NCI-H226 (cell line): Measurements from ENCODE around the gene TBC1D28.
"Not testable (repeated sequence)": the region's sequence is repeated elsewhere in the genome, so short reads cannot be mapped to it uniquely, and the experiment has no call there.

Experiments
- DNase-seq: peaks from one replicate; pipeline ENCODE4 v3.0.0-alpha.2; 2015

The TBC1D28 gene

GRCh38 chr17:18644291-18644690 is at the start of gene TBC1D28:
TSS of gene TBC1D28 (minus strand) at chr17:18644391. CDS start at chr17:18641352, 3,039 bp downstream.
- DNase-seq: not testable (repeated sequence)

- DNase-seq: not testable (repeated sequence)
Observed at GRCh38 chr17:18682668-18683067, 38.5 kb upstream of the TBC1D28 start.

GRCh38 chr17:18681767-18682571 is 37.8 kb upstream of the TBC1D28 start, which contains the start of gene FOXO3B:
TSS of gene FOXO3B (minus strand) at chr17:18682314. CDS start at chr17:18681651, 663 bp downstream.
- DNase-seq: peak; percentile 82

- DNase-seq: not testable (repeated sequence)
Observed at GRCh38 chr17:18677381-18677780, 33.2 kb upstream of the TBC1D28 start.

- not testable (repeated sequence) for DNase-seq
Observed at GRCh38 chr17:18676928-18677327, 32.7 kb upstream of the TBC1D28 start.

GRCh38 chr17:18672395-18673227 is 28.4 kb upstream of the TBC1D28 start:
- not testable (repeated sequence) for DNase-seq

GRCh38 chr17:18668625-18669024 is 24.4 kb upstream of the TBC1D28 start:
- DNase-seq: not testable (repeated sequence)

- not testable (repeated sequence) for DNase-seq
Observed at GRCh38 chr17:18667535-18667934, 23.3 kb upstream of the TBC1D28 start.

- not testable (repeated sequence) for DNase-seq
Observed at GRCh38 chr17:18666326-18666725, 22.1 kb upstream of the TBC1D28 start.

- not testable (repeated sequence) for DNase-seq
Observed at GRCh38 chr17:18661924-18662624, 17.9 kb upstream of the TBC1D28 start.

GRCh38 chr17:18650094-18650493 is 5.9 kb upstream of the TBC1D28 start:
- not testable (repeated sequence) for DNase-seq

GRCh38 chr17:18643124-18643523 is 1.1 kb downstream of the TBC1D28 start:
- DNase-seq: not testable (repeated sequence)

- not testable (repeated sequence) for DNase-seq
Observed at GRCh38 chr17:18638357-18638756, 5.8 kb downstream of the TBC1D28 start.

GRCh38 chr17:18636237-18636636 is 8.0 kb downstream of the TBC1D28 start:
- not testable (repeated sequence) for DNase-seq

GRCh38 chr17:18635773-18636172 is 8.4 kb downstream of the TBC1D28 start:
- DNase-seq: not testable (repeated sequence)

- not testable (repeated sequence) for DNase-seq
Observed at GRCh38 chr17:18634550-18635263, 9.5 kb downstream of the TBC1D28 start.

GRCh38 chr17:18626152-18626870 is 17.9 kb downstream of the TBC1D28 start:
- DNase-seq: no peak

- peak; percentile 42 for DNase-seq
Observed at GRCh38 chr17:18625509-18626104, 18.6 kb downstream of the TBC1D28 start.

GRCh38 chr17:18624862-18625501 is 19.2 kb downstream of the TBC1D28 start:
- not testable (repeated sequence) for DNase-seq

GRCh38 chr17:18617613-18618012 is 26.6 kb downstream of the TBC1D28 start:
- DNase-seq: not testable (repeated sequence)
